Measurements from ENCODE around the gene CREM. TPM values are rescaled to one million over a fixed set of nuclear protein-coding genes. Genes with fewer than 3 reads are reported as not detected.

CREM gene
- total and polyA plus RNA-seq, 10 of the 15 experiments (the other 5 are each of a cell fraction or from before 2014, with no cell fraction given) = 51.3 to 115 (median 70.6) TPM

GRCh38 chr10:35224045-35224740, 97.5 kb downstream of the CREM start:
- CTCF ChIA-PET = interaction anchor here (0.7 to 16.4 kb wide), 3 partner anchors 28 to 101 kb away, joined by 3 to 378 read pairs (median 10); partner anchors contain the start of gene CREM
- ATAC-seq (no peak), FAIRE-seq (no peak), DNase-seq (ENCODE audit: low read depth, low spot score) (no peak)
- H3K9ac ChIP-seq (ENCODE audit: control insufficient read depth, insufficient read depth, low read length) = no peak overlapping the region
- no peaks in the 10 kb centered on the region for H3K36me3 ChIP-seq (ENCODE audit: control insufficient read depth in 2 of 2, insufficient read depth in 2 of 2, low read length in 1 of 2)
- SMC1A ChIA-PET (ENCODE audit: uncharacterized antibody, unreplicated experiment) = interaction anchor here (1.0 to 2.2 kb wide), 5 partner anchors 10 to 339 kb away, joined by 3 to 7 read pairs (median 5); no protein-coding TSS in a partner anchor
- TF ChIP-seq NBN (IDR thresholded peaks at IDR 0.05) (no peak), POLR2AphosphoS2 (IDR thresholded peaks at IDR 0.05; ENCODE audit: low read depth, low read length) (no peak), TARDBP (IDR thresholded peaks at IDR 0.05; ENCODE audit: borderline replicate concordance) (no peak), ATF7 (IDR thresholded peaks at IDR 0.05; ENCODE audit: low read depth) (no peak), BMI1 (IDR thresholded peaks at IDR 0.05; ENCODE audit: borderline replicate concordance) (no peak), MEF2B (IDR thresholded peaks at IDR 0.05; ENCODE audit: partially characterized antibody, poor library complexity, severe bottlenecking) (no peak), ESRRA (IDR thresholded peaks at IDR 0.05; ENCODE audit: low read length) (no peak), ZBED1 (IDR thresholded peaks at IDR 0.05; ENCODE audit: borderline replicate concordance) (no peak), ZNF24 (IDR thresholded peaks at IDR 0.05) (no peak), ZNF274 (IDR thresholded peaks at IDR 0.05; ENCODE audit: insufficient read depth, insufficient read length) (no peak), SPI1 (IDR thresholded peaks at IDR 0.05; ENCODE audit: borderline replicate concordance, insufficient read depth, low read depth, low read length) (no peak), ZNF217 (IDR thresholded peaks at IDR 0.05) (no peak), GABPA (IDR thresholded peaks at IDR 0.05; ENCODE audit: low read depth) (no peak), NR2F1 (conservative IDR thresholded peaks at IDR 0.05) (no peak), MXI1 (IDR thresholded peaks at IDR 0.05; ENCODE audit: low read depth, low read length) (no peak), YBX1 (IDR thresholded peaks at IDR 0.05) (no peak), IRF4 (IDR thresholded peaks at IDR 0.05; ENCODE audit: low read depth, low read length) (no peak)
- TF ChIP-seq, protein P1, sequence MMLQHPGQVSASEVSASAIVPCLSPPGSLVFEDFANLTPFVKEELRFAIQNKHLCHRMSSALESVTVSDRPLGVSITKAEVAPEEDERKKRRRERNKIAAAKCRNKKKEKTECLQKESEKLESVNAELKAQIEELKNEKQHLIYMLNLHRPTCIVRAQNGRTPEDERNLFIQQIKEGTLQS (IDR thresholded peaks at IDR 0.05; ENCODE audit: borderline replicate concordance, extremely low read depth, low read depth, low read length) = no peak
- 69% methylated on average over 8 of the region's 8 CpGs for WGBS (ENCODE audit: insufficient coverage, insufficient replicate concordance, low lambda C conversion rate, missing lambda C conversion rate)
- intact Hi-C loops (cut with micrococcal nuclease; ENCODE audit: unreplicated experiment) (no loop called here), in situ Hi-C loops (cut with MboI) (no loop called here)
- RAD21 ChIA-PET (ENCODE audit: unreplicated experiment) = interaction anchor here (0.6 to 1.6 kb wide), 2 partner anchors 117 to 339 kb away, joined by 3 to 4 read pairs; no protein-coding TSS in a partner anchor
- H3K9me3 ChIP-seq (replicated peaks; ENCODE audit: control insufficient read depth, insufficient read depth, low read length) = no peaks in the 10 kb centered on the region; the same call in 2 of the 3 replicates
- H3K79me2 ChIP-seq (ENCODE audit: control insufficient read depth, insufficient read depth, low read length) = no peaks in the 10 kb centered on the region
- POLR2A ChIA-PET = no interaction called here
- no peak overlapping the region for H2AFZ ChIP-seq (ENCODE audit: control insufficient read depth, low read depth, low read length)
- BruUV-seq (replicated peaks) = no TSS peak
- no peak overlapping the region for H3K4me2 ChIP-seq (ENCODE audit: control insufficient read depth, insufficient read depth)
- H3K4me1 ChIP-seq (ENCODE audit: control insufficient read depth, insufficient read depth, low read length) = peaks cover 6% of the 10 kb centered on the region; the same call in 1 of the 2 replicates
- H3K4me3 ChIP-seq = no peak overlapping the region
- no peaks in the 10 kb centered on the region for H3K27me3 ChIP-seq (replicated peaks in 1 of 2; ENCODE audit: control insufficient read depth in 2 of 2, insufficient read depth in 2 of 2, low read length in 1 of 2)
- no peaks in the 10 kb centered on the region for H4K20me1 ChIP-seq (ENCODE audit: control insufficient read depth, insufficient read depth)
- no peak overlapping the region for H3K27ac ChIP-seq (ENCODE audit: control insufficient read depth, insufficient read depth)

All from GM12878 (cell line).